Activated T-cell treated with anti-CD3 and anti-CD28 coated beads, Interleukin-2, amount 50 U/mL, for 72 hours (primary cell): ENCODE results near the gene YY1. TPM values are rescaled to one million over a fixed set of nuclear protein-coding genes. Genes with fewer than 3 reads are reported as not detected.

ENCODE experiments used
- ATAC-seq, 2 donors: fragments of 150-1000 bp; cut with Tn5 transposase; replicated peaks in 1 of 2; 2 replicates each; pipeline ENCODE4 v1.10.0; 2021; ENCODE audit warnings: moderate library complexity in 2 of 2, mild to moderate bottlenecking in 1 of 2
- DNase-seq, 2 donors: peaks; one replicate each; pipeline ENCODE4 v3.0.0; 2021 to 2022; ENCODE audit warnings: mixed read lengths in 1 of 2
- H3K27ac Mint-ChIP-seq: one replicate; pipeline ENCODE4 v1.8.0; 2022; ENCODE audit warnings: mild to moderate bottlenecking, moderate library complexity, mixed read lengths
- H3K27me3 Mint-ChIP-seq: one replicate; pipeline ENCODE4 v1.8.0; 2022; ENCODE audit warnings: low read depth, mixed read lengths
- H3K36me3 Mint-ChIP-seq, 2 donors: one replicate each; pipeline ENCODE4 v1.8.0; 2022; ENCODE audit warnings: mixed read lengths in 2 of 2, mild to moderate bottlenecking in 1 of 2; ENCODE audit not compliant: insufficient read depth in 2 of 2
- H3K4me1 Mint-ChIP-seq: one replicate; pipeline ENCODE4 v1.8.0; 2022; ENCODE audit warnings: low read depth, mixed read lengths
- H3K4me3 Mint-ChIP-seq, 2 donors: one replicate each; pipeline ENCODE4 v1.8.0; 2022; ENCODE audit warnings: mild to moderate bottlenecking in 2 of 2, mixed read lengths in 2 of 2, moderate library complexity in 2 of 2
- H3K9me3 Mint-ChIP-seq, 2 donors: one replicate each; pipeline ENCODE4 v1.8.0; 2022; ENCODE audit warnings: mixed read lengths in 2 of 2
- total RNA-seq, 2 donors: library from RNA; stranded (reverse); gene quantifications; one replicate each; pipeline ENCODE4 v1.2.3, GENCODE V29; 2022

The YY1 gene
- total RNA-seq, 2 donors from 2014 or later = 93.0 to 99.8 TPM

DNA sequence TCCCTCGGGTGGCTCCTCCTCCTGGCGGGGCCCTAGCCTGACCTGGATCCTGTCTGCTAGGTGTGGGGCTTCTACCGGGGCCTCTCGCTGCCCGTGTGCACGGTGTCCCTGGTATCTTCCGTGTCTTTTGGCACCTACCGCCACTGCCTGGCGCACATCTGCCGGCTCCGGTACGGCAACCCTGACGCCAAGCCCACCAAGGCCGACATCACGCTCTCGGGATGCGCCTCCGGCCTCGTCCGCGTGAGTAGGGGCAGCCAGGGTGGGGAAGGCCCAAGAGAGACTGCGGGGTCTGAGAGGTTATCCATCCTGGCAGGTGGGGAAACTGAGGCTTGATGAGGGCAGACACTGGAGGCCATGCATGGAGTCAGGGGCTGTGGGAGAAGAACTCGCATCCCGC, 88.2 kb downstream of the YY1 start:
- Mint-ChIP-seq H3K4me3 (no peak overlapping the region), H3K36me3 (peaks cover 0 to under 1% of the 10 kb centered on the region in 2 donors), H3K9me3 (no peaks in the 10 kb centered on the region), H3K27ac (peak overlapping the region; percentile 74), H3K4me1 (no peaks in the 10 kb centered on the region), H3K27me3 (no peaks in the 10 kb centered on the region)
- ATAC-seq = no peak
- DNase-seq = no peak

DNA sequence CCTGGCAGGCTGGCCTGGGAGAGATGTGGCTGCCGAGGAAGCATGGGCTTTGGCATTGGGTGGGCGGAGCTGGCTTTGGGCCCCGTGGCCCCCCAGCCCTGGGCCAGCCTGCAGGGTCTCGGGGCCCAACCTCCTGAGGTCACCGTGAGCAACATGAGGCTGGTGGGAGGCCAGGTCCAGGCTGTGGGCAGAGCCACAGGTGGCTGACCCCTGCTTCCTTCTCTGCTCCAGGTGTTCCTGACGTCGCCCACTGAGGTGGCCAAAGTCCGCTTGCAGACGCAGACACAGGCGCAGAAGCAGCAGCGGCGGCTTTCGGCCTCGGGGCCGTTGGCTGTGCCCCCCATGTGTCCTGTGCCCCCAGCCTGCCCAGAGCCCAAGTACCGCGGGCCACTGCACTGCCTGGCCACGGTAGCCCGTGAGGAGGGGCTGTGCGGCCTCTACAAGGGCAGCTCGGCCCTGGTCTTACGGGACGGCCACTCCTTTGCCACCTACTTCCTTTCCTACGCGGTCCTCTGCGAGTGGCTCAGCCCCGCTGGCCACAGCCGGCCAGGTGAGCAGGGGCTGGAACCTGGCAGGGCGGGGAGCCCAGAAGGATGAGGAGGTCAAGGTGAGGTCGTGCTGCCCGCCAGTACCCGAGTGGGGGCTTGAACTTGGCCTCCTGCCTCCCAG, 89.7 kb downstream of the YY1 start:
- Mint-ChIP-seq H3K4me3 (peak overlapping the region in 1 of 2 donors; percentile 18), H3K27me3 (no peaks in the 10 kb centered on the region), H3K27ac (peak overlapping the region; percentile 76), H3K36me3 (peaks cover 0 to 2% of the 10 kb centered on the region in 2 donors), H3K4me1 (no peaks in the 10 kb centered on the region), H3K9me3 (no peaks in the 10 kb centered on the region)
- DNase-seq (no peak), ATAC-seq (peak; percentile 0 to 1)

DNA sequence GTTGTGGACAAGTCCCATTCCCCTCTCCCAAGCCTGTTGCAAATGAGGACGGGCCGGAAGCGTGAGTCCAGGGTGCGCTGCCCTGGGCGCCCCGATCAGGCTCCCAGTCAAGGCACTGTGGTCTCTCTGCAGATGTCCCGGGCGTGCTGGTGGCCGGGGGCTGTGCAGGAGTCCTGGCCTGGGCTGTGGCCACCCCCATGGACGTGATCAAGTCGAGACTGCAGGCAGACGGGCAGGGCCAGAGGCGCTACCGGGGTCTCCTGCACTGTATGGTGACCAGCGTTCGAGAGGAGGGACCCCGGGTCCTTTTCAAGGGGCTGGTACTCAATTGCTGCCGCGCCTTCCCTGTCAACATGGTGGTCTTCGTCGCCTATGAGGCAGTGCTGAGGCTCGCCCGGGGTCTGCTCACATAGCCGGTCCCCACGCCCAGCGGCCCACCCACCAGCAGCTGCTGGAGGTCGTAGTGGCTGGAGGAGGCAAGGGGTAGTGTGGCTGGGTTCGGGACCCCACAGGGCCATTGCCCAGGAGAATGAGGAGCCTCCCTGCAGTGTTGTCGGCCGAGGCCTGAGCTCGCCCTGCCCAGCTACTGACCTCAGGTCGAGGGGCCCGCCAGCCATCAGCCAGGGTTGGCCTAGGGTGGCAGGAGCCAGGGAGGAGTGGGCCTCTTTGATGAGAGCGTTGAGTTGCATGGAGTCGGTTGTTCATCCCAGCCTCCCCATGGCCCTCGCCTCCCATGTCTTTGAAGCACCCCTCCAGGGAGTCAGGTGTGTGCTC, 90.5 kb downstream of the YY1 start:
- peak overlapping the region; percentile 76 for H3K27ac Mint-ChIP-seq
- DNase-seq (peak in 1 of 2 donors; percentile 29), ATAC-seq (peak; percentile 2 to 4)
- no peak overlapping the region for H3K4me3 Mint-ChIP-seq
- no peaks in the 10 kb centered on the region for H3K4me1 Mint-ChIP-seq
- no peaks in the 10 kb centered on the region for H3K27me3 Mint-ChIP-seq
- H3K9me3 Mint-ChIP-seq = no peaks in the 10 kb centered on the region
- peaks cover 2 to 5% of the 10 kb centered on the region in 2 donors for H3K36me3 Mint-ChIP-seq

DNA sequence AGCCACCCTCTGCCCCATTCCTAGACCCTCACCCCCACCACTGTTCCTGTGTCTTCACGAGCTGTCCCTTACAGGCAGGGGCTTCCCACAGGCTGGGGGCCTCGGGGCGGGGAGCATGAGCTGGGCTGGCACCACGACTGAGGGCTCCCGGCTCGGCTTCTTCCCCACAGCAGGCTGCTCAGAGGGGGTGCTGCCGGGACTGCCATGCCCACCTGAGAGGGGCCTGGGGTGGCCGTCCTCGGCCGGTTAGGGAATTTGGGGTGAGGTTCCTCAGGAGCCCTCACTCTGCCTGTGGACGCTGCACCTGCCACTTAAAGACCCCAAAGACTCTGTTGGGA, 91.0 kb downstream of the YY1 start:
- H3K27ac Mint-ChIP-seq = no peak overlapping the region
- no peak overlapping the region for H3K4me3 Mint-ChIP-seq
- H3K36me3 Mint-ChIP-seq = peaks cover 2 to 6% of the 10 kb centered on the region in 2 donors
- DNase-seq (no peak), ATAC-seq (peak; percentile 2 to 8)
- H3K4me1 Mint-ChIP-seq = no peaks in the 10 kb centered on the region
- H3K9me3 Mint-ChIP-seq = no peaks in the 10 kb centered on the region
- no peaks in the 10 kb centered on the region for H3K27me3 Mint-ChIP-seq

DNA sequence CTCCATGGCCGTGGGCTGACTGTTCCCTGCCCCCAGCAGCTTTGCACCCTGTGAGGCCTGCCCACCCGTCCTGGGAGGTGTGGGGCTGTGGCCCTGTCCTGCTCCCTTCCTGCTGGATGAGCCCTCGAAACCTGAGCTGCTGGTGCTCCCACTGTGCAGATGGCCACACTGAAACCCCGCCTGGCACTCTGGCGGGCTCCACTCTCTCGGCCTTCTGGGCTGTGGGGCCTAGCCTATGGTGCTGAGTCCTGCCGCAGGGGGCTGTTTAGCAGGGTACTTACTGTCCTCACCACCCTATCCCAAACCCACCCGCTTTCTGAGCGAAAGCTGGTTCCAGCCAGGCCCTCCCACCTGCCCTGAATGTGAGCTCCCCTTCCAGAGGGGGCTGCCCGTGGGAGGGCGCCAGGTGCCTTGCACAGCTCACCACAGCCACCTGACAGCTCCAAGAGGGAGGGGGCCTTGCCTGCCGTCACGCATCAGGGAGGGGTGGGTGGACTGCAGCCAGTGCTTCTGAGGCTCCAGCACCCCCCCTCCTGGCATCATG, 91.5 kb downstream of the YY1 start:
- DNase-seq = peak in 1 of 2 donors; percentile 31
- Mint-ChIP-seq H3K4me3 (no peak overlapping the region), H3K9me3 (no peaks in the 10 kb centered on the region), H3K36me3 (peaks cover 2 to 6% of the 10 kb centered on the region in 2 donors), H3K27ac (peak overlapping the region; percentile 46), H3K27me3 (no peaks in the 10 kb centered on the region), H3K4me1 (no peaks in the 10 kb centered on the region)
- peak; percentile 5 to 12 for ATAC-seq

DNA sequence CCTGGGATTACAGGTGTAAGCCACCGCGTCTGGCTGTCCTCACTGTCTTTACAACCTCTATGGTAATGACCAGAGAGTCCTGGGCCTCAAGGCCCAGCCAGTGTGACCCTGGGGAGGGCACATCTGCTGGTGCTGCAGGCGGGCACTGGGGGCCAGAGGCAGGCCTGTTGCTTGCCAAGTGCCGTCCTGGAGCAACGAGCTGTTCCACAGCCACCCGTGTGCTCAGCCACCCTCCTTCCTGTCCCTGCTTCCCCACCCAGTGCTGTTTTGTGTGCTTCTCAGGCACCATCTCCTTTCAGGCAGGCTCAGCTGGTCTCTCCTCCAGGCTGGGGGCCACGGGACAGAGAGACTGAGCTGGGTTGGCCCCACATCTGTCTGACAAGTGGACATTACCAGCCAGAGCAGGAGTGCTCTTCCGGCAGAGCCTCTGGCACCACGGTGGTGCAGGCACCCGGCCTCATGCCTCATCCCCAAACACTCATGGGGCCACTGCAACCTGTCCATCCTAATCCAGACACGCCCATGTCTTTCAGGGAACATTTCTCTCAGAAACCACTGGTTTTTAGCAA, 93.2 kb downstream of the YY1 start:
- ATAC-seq = peak in 1 of 2 donors; percentile 1

More for the DNA sequence above, 93.2 kb downstream of the YY1 start:
- DNase-seq = no peak
- Mint-ChIP-seq H3K4me3 (no peak overlapping the region), H3K4me1 (peaks cover 10% of the 10 kb centered on the region), H3K27ac (peak overlapping the region; percentile 87), H3K27me3 (no peaks in the 10 kb centered on the region), H3K36me3 (peaks cover 11 to 21% of the 10 kb centered on the region in 2 donors), H3K9me3 (no peaks in the 10 kb centered on the region)

Other genes starting within 250 kb of the YY1 start
- 100 to 1,000 TPM; 279 to 343 TPM for gene EVL, start 173.7 kb upstream of the YY1 start, total RNA-seq
- 1 to 10 TPM; 1.8 to 4.2 TPM for gene DEGS2, start 79.5 kb upstream of the YY1 start, total RNA-seq
- gene SLC25A29, start 67.3 kb downstream of the YY1 start, total RNA-seq = 10 to 100 TPM; 22.7 to 47.2 TPM
- gene SLC25A47, start 84.2 kb downstream of the YY1 start, total RNA-seq = not detected
- gene WDR25, start 137.3 kb downstream of the YY1 start, total RNA-seq = 10 to 100 TPM; 12.5 to 13.6 TPM